PC-3 (cell line): ENCODE measurements around the gene PCCA. TPM values are rescaled to one million over a fixed set of nuclear protein-coding genes. Genes with fewer than 3 reads are reported as not detected.

Experiments
- ATAC-seq: fragments of 200-7000 bp; cut with Tn5 transposase; 2 replicates; pipeline ENCODE4 v1.9.1; 2020; ENCODE audit warnings: mild to moderate bottlenecking, moderate library complexity
- BruUV-seq: library from RNA; stranded (reverse); fragments of 400-500 nt; replicated peaks from 2 replicates; lab custom pipeline; 2021; lab: Mats Ljungman, UMichigan
- CTCF ChIA-PET: fragments of 300-600 bp; sonication (Branson Sonifier 250); formaldehyde crosslinking; loops from one replicate; lab custom pipeline; 2022; ENCODE audit warnings: antibody characterized with exemption; lab: Charles Lee
- POLR2A ChIA-PET: fragments of 300-600 bp; sonication (Branson Sonifier 250); formaldehyde crosslinking; loops from one replicate; lab custom pipeline; 2022; ENCODE audit warnings: antibody characterized with exemption; ENCODE audit not compliant: unreplicated experiment; lab: Charles Lee
- DNase-seq: peaks from one replicate; pipeline ENCODE4 v3.0.0-alpha.2; 2015
- H2AFZ ChIP-seq: fragments of 300-600 bp; sonication (generic); 2 replicates; pipeline ENCODE4 v1.6.0; 2016; ENCODE audit warnings: antibody characterized with exemption, low read length
- H3F3A ChIP-seq: fragments of 300-600 bp; sonication (generic); one replicate; pipeline ENCODE4 v1.6.0; 2017; ENCODE audit warnings: antibody characterized with exemption, low read length, control low read depth, mild to moderate bottlenecking; ENCODE audit not compliant: unreplicated experiment
- H3K27ac ChIP-seq: fragments of 300-600 bp; sonication (generic); 2 replicates; pipeline ENCODE4 v1.5.1; 2016; ENCODE audit warnings: mild to moderate bottlenecking, low read length
- H3K27me3 ChIP-seq: fragments of 300-600 bp; sonication (generic); 2 replicates; pipeline ENCODE4 v1.6.1; 2016; ENCODE audit warnings: low read length, mixed read lengths
- H3K36me3 ChIP-seq: fragments of 300-600 bp; sonication (generic); 2 replicates; pipeline ENCODE4 v1.6.1; 2016; ENCODE audit warnings: low read depth, mixed run types, low read length, mixed read lengths
- H3K4me1 ChIP-seq: fragments of 300-600 bp; sonication (generic); 2 replicates; pipeline ENCODE4 v1.5.1; 2016; ENCODE audit warnings: low read length; ENCODE audit not compliant: insufficient read depth
- H3K4me2 ChIP-seq: fragments of 300-600 bp; sonication (generic); 2 replicates; pipeline ENCODE4 v1.6.0; 2016; ENCODE audit warnings: low read length
- H3K4me3 ChIP-seq: fragments of 300-600 bp; sonication (generic); 2 replicates; pipeline ENCODE4 v1.5.1; 2016; ENCODE audit warnings: mild to moderate bottlenecking, low read length, mixed read lengths
- H3K79me2 ChIP-seq: fragments of 300-600 bp; sonication (generic); 2 replicates; pipeline ENCODE4 v1.6.1; 2017; ENCODE audit warnings: low read length, mixed read lengths
- H3K9ac ChIP-seq: fragments of 300-600 bp; sonication (generic); 2 replicates; pipeline ENCODE4 v1.6.0; 2016; ENCODE audit warnings: mild to moderate bottlenecking, low read length
- H3K9me2 ChIP-seq: fragments of 300-600 bp; sonication (generic); replicated peaks from 2 replicates; pipeline ENCODE4 v1.6.1; 2016; ENCODE audit warnings: mixed run types, low read length, mixed read lengths
- H3K9me3 ChIP-seq: fragments of 300-600 bp; sonication (generic); 2 replicates; pipeline ENCODE4 v1.6.1; 2016; ENCODE audit warnings: low read length, mixed read lengths
- H4K20me1 ChIP-seq: fragments of 300-600 bp; sonication (generic); 2 replicates; pipeline ENCODE4 v1.6.1; 2016; ENCODE audit warnings: low read length, mixed read lengths
- EZH2 ChIP-seq: fragments of 300-600 bp; sonication (generic); IDR thresholded peaks from one replicate; pipeline ENCODE4 v1.6.1; 2017; ENCODE audit warnings: antibody characterized with exemption, mild to moderate bottlenecking, low read length; ENCODE audit not compliant: unreplicated experiment
- EZH2phosphoT487 ChIP-seq: fragments of 300-600 bp; sonication (generic); IDR thresholded peaks from 2 replicates; pipeline ENCODE4 v1.6.1; 2018; ENCODE audit warnings: mild to moderate bottlenecking, antibody characterized with exemption, low read length, borderline replicate concordance
- intact Hi-C: fragments of 100-400 bp; cut with micrococcal nuclease; formaldehyde crosslinking; loops from 2 replicates; pipeline ENCODE4 v1.9.0; 2023
- total RNA-seq: library from RNA; depleted of rRNA; stranded (reverse); fragments of >200 nt; gene quantifications from 2 replicates; pipeline ENCODE4 v1.2.3, GENCODE V29; 2014
- TF ChIP-seq, protein P1 (sequence below): fragments of 300-600 bp; sonication (generic); conservative IDR thresholded peaks from 2 replicates; pipeline ENCODE4 v1.5.1; 2017; ENCODE audit warnings: antibody characterized with exemption, low read depth, mild to moderate bottlenecking, low read length

The PCCA gene
- total RNA-seq, 1 experiment from 2014 or later, result 10.5 TPM

DNA sequence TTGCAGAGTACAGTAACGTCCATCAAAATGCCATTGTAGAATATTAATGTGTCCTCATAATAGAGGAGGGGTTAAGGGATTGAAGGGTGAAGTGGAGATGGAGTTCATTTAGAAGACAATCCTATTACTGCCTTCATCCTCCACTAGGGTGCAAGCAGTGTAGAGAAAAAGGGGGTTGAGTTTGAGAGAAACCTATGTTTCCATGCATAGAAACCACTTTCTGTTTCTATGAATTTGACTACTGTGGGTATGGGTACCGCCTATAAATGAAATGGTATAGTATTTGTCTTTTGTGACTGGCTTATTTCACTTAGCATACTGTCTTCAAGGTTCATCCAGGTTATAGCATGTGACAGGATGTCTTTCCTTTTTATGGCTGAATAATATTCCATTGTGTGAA, 343.7 kb downstream of the PCCA start:
- Histone ChIP-seq H3K9me3 (no peaks in the 10 kb centered on the region), H3K36me3 (no peaks in the 10 kb centered on the region), H3K4me3 (no peak overlapping the region), H3F3A (no peaks in the 10 kb centered on the region), H3K79me2 (no peaks in the 10 kb centered on the region), H3K9me2 (no peaks in the 10 kb centered on the region), H3K27ac (no peak overlapping the region), H3K27me3 (no peaks in the 10 kb centered on the region), H3K4me2 (no peak overlapping the region), H3K4me1 (peaks cover 9% of the 10 kb centered on the region), H2AFZ (no peak overlapping the region), H3K9ac (no peak overlapping the region), H4K20me1 (no peaks in the 10 kb centered on the region)
- DNase-seq (no peak), ATAC-seq (no peak)
- ChIA-PET CTCF (no interaction called here), POLR2A (no interaction called here)
- BruUV-seq, result no TSS peak
- intact Hi-C loops, result no loop called here
- TF ChIP-seq EZH2, result no peak
- TF ChIP-seq, protein P1, sequence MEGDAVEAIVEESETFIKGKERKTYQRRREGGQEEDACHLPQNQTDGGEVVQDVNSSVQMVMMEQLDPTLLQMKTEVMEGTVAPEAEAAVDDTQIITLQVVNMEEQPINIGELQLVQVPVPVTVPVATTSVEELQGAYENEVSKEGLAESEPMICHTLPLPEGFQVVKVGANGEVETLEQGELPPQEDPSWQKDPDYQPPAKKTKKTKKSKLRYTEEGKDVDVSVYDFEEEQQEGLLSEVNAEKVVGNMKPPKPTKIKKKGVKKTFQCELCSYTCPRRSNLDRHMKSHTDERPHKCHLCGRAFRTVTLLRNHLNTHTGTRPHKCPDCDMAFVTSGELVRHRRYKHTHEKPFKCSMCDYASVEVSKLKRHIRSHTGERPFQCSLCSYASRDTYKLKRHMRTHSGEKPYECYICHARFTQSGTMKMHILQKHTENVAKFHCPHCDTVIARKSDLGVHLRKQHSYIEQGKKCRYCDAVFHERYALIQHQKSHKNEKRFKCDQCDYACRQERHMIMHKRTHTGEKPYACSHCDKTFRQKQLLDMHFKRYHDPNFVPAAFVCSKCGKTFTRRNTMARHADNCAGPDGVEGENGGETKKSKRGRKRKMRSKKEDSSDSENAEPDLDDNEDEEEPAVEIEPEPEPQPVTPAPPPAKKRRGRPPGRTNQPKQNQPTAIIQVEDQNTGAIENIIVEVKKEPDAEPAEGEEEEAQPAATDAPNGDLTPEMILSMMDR, result no peak
- TF ChIP-seq EZH2phosphoT487, result no peak

DNA sequence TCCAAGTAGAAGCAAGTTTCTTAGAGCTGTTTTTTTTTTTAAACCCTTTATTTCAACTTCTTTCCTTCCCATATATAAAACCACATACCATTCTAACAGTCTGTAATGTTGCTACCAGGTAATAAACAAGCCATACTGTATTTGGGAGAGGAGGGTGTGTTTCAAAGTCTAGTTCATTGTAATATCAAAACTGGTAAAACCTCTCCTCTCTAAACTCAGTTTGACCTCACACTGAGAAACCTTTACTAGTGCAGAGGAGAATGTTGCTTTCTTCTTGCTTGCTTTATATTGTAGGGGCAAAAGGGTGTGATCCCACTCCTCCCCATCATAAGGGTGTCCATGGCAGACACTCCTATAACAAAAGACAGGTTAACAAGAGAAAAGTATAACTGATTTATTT, 344.6 kb downstream of the PCCA start:
- no peaks in the 10 kb centered on the region for H3K27me3 ChIP-seq
- ChIA-PET POLR2A (no interaction called here), CTCF (no interaction called here)
- no TSS peak for BruUV-seq
- no peaks in the 10 kb centered on the region for H3F3A ChIP-seq
- no peak for DNase-seq
- H4K20me1 ChIP-seq, result no peaks in the 10 kb centered on the region
- H3K27ac ChIP-seq, result no peak overlapping the region
- H3K9me3 ChIP-seq, result no peaks in the 10 kb centered on the region
- H3K4me3 ChIP-seq, result no peak overlapping the region
- H3K4me1 ChIP-seq, result peaks cover 9% of the 10 kb centered on the region
- no peaks in the 10 kb centered on the region for H3K9me2 ChIP-seq
- no peak for ATAC-seq
- no peak for TF ChIP-seq EZH2
- no peak for TF ChIP-seq EZH2phosphoT487
- TF ChIP-seq, protein P1, result no peak
- intact Hi-C loops, result no loop called here
- H3K9ac ChIP-seq, result no peak overlapping the region
- H2AFZ ChIP-seq, result no peak overlapping the region
- no peaks in the 10 kb centered on the region for H3K79me2 ChIP-seq
- no peaks in the 10 kb centered on the region for H3K36me3 ChIP-seq
- no peak overlapping the region for H3K4me2 ChIP-seq

DNA sequence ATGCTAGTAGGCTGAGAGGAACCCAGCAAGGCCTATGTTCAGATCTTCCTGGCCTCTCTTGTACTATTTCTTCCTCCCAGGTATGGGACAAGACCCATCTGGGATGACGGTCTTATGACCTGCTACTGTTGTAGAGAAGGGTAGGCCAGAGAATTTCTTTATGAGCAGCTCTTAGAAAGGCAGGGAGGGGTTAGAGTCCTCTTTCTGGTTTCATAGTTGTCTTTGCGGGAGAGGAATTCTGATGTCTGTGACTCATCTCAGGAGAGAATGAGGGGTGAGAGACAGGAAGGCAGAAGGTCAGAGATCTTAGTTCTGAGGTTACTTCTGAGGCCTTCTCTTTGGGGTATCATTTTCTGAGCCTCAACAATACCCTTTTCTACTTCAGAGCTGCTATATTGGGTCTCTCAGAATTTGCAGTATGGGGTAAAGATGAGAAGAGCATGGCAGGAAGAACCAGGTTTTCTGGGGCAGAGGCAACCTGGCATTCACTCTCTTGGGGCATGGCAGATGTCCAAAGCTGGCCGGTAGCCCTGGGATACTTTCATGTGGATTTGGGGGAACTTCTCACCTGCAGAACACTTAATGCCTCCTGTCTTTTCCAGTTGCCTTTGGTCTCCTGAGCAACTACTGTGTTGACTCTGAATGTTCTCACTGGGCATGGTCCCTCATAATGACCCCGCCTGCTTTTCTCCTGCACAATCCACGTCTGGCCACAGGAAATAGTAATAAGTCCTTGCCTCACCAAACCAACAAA, 345.3 kb downstream of the PCCA start:
- no peaks in the 10 kb centered on the region for H3K79me2 ChIP-seq
- H3F3A ChIP-seq, result no peaks in the 10 kb centered on the region
- H2AFZ ChIP-seq, result no peak overlapping the region
- no peaks in the 10 kb centered on the region for H3K9me3 ChIP-seq
- H3K4me3 ChIP-seq, result no peak overlapping the region
- ATAC-seq, result peak; percentile 57
- no peaks in the 10 kb centered on the region for H3K36me3 ChIP-seq
- H3K9ac ChIP-seq, result no peak overlapping the region
- no peaks in the 10 kb centered on the region for H3K27me3 ChIP-seq
- no peak overlapping the region for H3K27ac ChIP-seq
- H3K4me1 ChIP-seq, result peaks cover 9% of the 10 kb centered on the region
- no peak overlapping the region for H3K4me2 ChIP-seq
- CTCF ChIA-PET, result no interaction called here
- intact Hi-C loops, result no loop called here
- POLR2A ChIA-PET, result no interaction called here
- peak; percentile 30 for DNase-seq
- no peaks in the 10 kb centered on the region for H3K9me2 ChIP-seq
- BruUV-seq, result no TSS peak
- TF ChIP-seq EZH2 (no peak), EZH2phosphoT487 (no peak)
- TF ChIP-seq, protein P1, result no peak
- H4K20me1 ChIP-seq, result no peaks in the 10 kb centered on the region
